HepG2 (cell line): Measurements from ENCODE around the gene ZPR1. TPM values are rescaled to one million over a fixed set of nuclear protein-coding genes. Genes with fewer than 3 reads are reported as not detected.

ENCODE experiments used
- DBP ChIP-seq: sonication (generic); formaldehyde crosslinking; IDR thresholded peaks from 2 replicates; pipeline ENCODE4 v1.4.0; 2020; ENCODE audit warnings: missing genetic modification reagents; ENCODE audit errors: not compliant biosample characterization
- GATA4 ChIP-seq: sonication (generic); IDR thresholded peaks from 2 replicates; pipeline ENCODE4 v1.6.1; 2016; ENCODE audit warnings: antibody characterized with exemption, low read depth, borderline replicate concordance
- HES4 ChIP-seq: sonication (generic); formaldehyde crosslinking; IDR thresholded peaks from 2 replicates; pipeline ENCODE4 v1.9.0; 2021; ENCODE audit warnings: mild to moderate bottlenecking, missing genetic modification reagents, borderline replicate concordance
- HNRNPLL ChIP-seq: fragments of 200-400 bp; formaldehyde crosslinking; IDR thresholded peaks from 2 replicates; pipeline ENCODE4 v1.6.1; 2017; ENCODE audit warnings: mild to moderate bottlenecking, low read depth, low read length; ENCODE audit not compliant: poor library complexity, severe bottlenecking
- NR2F2 ChIP-seq: IDR thresholded peaks from 2 replicates; pipeline ENCODE4 v1.6.1; 2012; ENCODE audit warnings: low read depth, inconsistent platforms, borderline replicate concordance
- NR2F6 ChIP-seq, 2 experiments: IDR thresholded peaks; 2 replicates each; pipeline ENCODE4 v1.6.1; 2016; ENCODE audit warnings: antibody characterized with exemption in 1 of 2, mild to moderate bottlenecking in 1 of 2
- SNAPC5 ChIP-seq: sonication (generic); formaldehyde crosslinking; IDR thresholded peaks from 2 replicates; pipeline ENCODE4 v1.8.1; 2023; ENCODE audit warnings: mild to moderate bottlenecking, missing genetic modification reagents, borderline replicate concordance
- TCF7 ChIP-seq: sonication (generic); IDR thresholded peaks from 2 replicates; pipeline ENCODE4 v1.6.1; 2016; ENCODE audit warnings: antibody characterized with exemption, low read depth
- ZBTB14 ChIP-seq: sonication (generic); formaldehyde crosslinking; IDR thresholded peaks from 2 replicates; pipeline ENCODE4 v1.4.0; 2020; ENCODE audit warnings: missing genetic modification reagents
- ZFP90 ChIP-seq: sonication (generic); formaldehyde crosslinking; IDR thresholded peaks from 2 replicates; pipeline ENCODE4 v1.8.0; 2022; ENCODE audit warnings: missing genetic modification reagents, mild to moderate bottlenecking, inconsistent platforms, borderline replicate concordance
- ZNF30 ChIP-seq: sonication (generic); formaldehyde crosslinking; IDR thresholded peaks from 2 replicates; pipeline ENCODE4 v1.5.0; 2020; ENCODE audit warnings: mild to moderate bottlenecking, missing genetic modification reagents
- ZNF646 ChIP-seq: sonication (generic); formaldehyde crosslinking; IDR thresholded peaks from 2 replicates; pipeline ENCODE4 v1.9.0; 2021; ENCODE audit warnings: mild to moderate bottlenecking, missing genetic modification reagents
- ZNF710 ChIP-seq: sonication (generic); formaldehyde crosslinking; IDR thresholded peaks from 2 replicates; pipeline ENCODE4 v1.5.0; 2020; ENCODE audit warnings: mild to moderate bottlenecking, missing genetic modification reagents, borderline replicate concordance
- ZNF777 ChIP-seq: sonication (generic); formaldehyde crosslinking; IDR thresholded peaks from 2 replicates; pipeline ENCODE4 v1.4.0; 2020; ENCODE audit warnings: missing genetic modification reagents
- ZUFSP ChIP-seq: sonication (generic); formaldehyde crosslinking; IDR thresholded peaks from 2 replicates; pipeline ENCODE4 v1.9.0; 2021; ENCODE audit warnings: missing genetic modification reagents, mild to moderate bottlenecking, borderline replicate concordance
- polyA plus RNA-seq, 8 experiments: library from polyadenylated mRNA; depleted of rRNA in 3 of 8; stranded (reverse) in 7 of 8; unstranded in 1 of 8; fragments of >200 nt; fragmentation: Illumina TruSeq in 4 of 8; extraction: Trizol in 4 of 8; gene quantifications; 2 replicates each; pipeline versions ENCODE4 v1.2.1 to v1.2.3, GENCODE V29; 2011 to 2016; ENCODE audit warnings: low read depth in 4 of 8, missing spikeins in 1 of 8, mixed read lengths in 1 of 8; ENCODE audit not compliant: insufficient read depth in 1 of 8
- total RNA-seq, 5 experiments: library from RNA; depleted of rRNA; stranded (reverse); fragments of >200 nt; fragmentation: Illumina TruSeq; extraction: Trizol; gene quantifications; 2 replicates each; pipeline ENCODE4 v1.2.3, GENCODE V29; 2016; ENCODE audit warnings: low read depth in 1 of 5

ZPR1 gene
- total and polyA plus RNA-seq, 2 of the 13 experiments (the other 11 are each of a cell fraction or from before 2014, with no cell fraction given) = 40.0 to 79.3 TPM

GRCh38 chr11:116772443-116773202 lies 15.2 kb downstream of the ZPR1 start, which contains the start of gene BUD13 (continued):
- TF ChIP-seq GATA4 (peak; percentile 59; the same call in 1 of the 2 replicates), ZNF646 (CRISPR knock-in tag) (no peak; the same call in 1 of the 2 replicates), ZNF710 (CRISPR knock-in tag) (no peak), DBP (no peak), ZFP90 (CRISPR knock-in tag) (peak; percentile 95), ZNF30 (CRISPR knock-in tag) (peak; percentile 68; the same call in 1 of the 2 replicates), NR2F6 (IDR thresholded peaks at IDR 0.05) (no peak), NR2F6 (CRISPR knock-in tag; IDR thresholded peaks at IDR 0.05) (peak; percentile 65), SNAPC5 (CRISPR knock-in tag) (peak; percentile 69; the same call in 1 of the 2 replicates), NR2F2 (no peak), HES4 (CRISPR knock-in tag) (0 out of 2 replicates have a peak, but pooled peaks have one; percentile 64), HNRNPLL (peak; percentile 95), ZNF777 (CRISPR knock-in tag) (peak; percentile 99), TCF7 (no peak), ZUFSP (CRISPR knock-in tag) (no peak), ZBTB14 (CRISPR knock-in tag) (0 out of 2 replicates have a peak, but pooled peaks have one; percentile 62)
